ENCODE results near the gene ALDH16A1. TPM values are rescaled to one million over a fixed set of nuclear protein-coding genes. Genes with fewer than 3 reads are reported as not detected.

ALDH16A1 gene
- total and polyA plus RNA-seq, 10 donors, result 38.7 to 99.9 (median 49.9) TPM

GRCh38 chr19:49503582-49503962, 50.5 kb downstream of the ALDH16A1 start:
- WGBS, 5 donors, result 86 to 94% (median 87%) methylated on average over 9 of the region's 9 CpGs
- H3K9me3 ChIP-seq, result no peaks in the 10 kb centered on the region
- intact Hi-C loops (cut with DNase I; ENCODE audit: low total_unique reads), result loop anchor here (2.0 kb wide), 1 partner anchor 43 kb away; no protein-coding TSS in a partner anchor
- no peak overlapping the region for H3K27ac ChIP-seq
- H3K36me3 ChIP-seq, result peaks cover 0 to 17% (median 14%) of the 10 kb centered on the region in 6 donors
- H3K4me1 ChIP-seq, result peaks cover 24 to 68% (median 53%) of the 10 kb centered on the region in 6 donors
- no peak for DNase-seq
- no peaks in the 10 kb centered on the region for H3K27me3 ChIP-seq (replicated peaks in 1 of 7)
- TF ChIP-seq, protein P1, sequence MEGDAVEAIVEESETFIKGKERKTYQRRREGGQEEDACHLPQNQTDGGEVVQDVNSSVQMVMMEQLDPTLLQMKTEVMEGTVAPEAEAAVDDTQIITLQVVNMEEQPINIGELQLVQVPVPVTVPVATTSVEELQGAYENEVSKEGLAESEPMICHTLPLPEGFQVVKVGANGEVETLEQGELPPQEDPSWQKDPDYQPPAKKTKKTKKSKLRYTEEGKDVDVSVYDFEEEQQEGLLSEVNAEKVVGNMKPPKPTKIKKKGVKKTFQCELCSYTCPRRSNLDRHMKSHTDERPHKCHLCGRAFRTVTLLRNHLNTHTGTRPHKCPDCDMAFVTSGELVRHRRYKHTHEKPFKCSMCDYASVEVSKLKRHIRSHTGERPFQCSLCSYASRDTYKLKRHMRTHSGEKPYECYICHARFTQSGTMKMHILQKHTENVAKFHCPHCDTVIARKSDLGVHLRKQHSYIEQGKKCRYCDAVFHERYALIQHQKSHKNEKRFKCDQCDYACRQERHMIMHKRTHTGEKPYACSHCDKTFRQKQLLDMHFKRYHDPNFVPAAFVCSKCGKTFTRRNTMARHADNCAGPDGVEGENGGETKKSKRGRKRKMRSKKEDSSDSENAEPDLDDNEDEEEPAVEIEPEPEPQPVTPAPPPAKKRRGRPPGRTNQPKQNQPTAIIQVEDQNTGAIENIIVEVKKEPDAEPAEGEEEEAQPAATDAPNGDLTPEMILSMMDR (IDR thresholded peaks at IDR 0.05 in 8 of 11, conservative IDR thresholded peaks at IDR 0.05 in 3 of 11), result no peak
- TF ChIP-seq POLR2AphosphoS5 (IDR thresholded peaks at IDR 0.05) (no peak), POLR2A (IDR thresholded peaks at IDR 0.05) (no peak)
- H3K4me3 ChIP-seq, result no peak overlapping the region

DNA sequence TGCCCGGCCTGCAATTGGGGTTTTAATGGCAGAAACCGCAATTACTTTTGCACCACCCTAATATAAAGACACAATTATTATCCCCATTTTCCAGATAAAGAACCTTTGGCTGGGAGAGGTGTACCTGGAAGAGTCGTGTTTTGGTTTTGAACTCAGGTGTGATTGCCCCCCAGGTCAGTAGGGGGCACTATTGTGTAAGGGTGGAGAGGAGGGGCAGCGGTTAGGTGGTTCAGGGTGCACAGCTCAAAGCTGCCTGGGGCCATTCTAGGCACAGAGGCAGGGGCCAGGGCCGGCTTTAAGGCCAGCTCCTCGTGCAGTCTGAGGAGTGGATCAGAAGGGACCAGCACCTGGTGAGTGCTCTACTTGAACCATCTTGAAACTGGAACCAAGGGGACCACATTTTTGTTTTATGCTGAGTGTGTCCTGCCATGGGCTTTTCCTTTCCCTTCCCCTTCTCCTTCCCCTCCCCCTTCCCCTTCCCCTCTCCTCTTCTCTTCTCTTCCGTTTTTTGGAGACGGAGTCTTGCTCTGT, 53.6 kb downstream of the ALDH16A1 start:
- H3K27me3 ChIP-seq (replicated peaks in 1 of 7), result no peaks in the 10 kb centered on the region
- peaks cover 5 to 58% (median 33%) of the 10 kb centered on the region in 6 donors for H3K4me1 ChIP-seq
- peak overlapping the region in 1 of 8 donors; percentile 42 for H3K27ac ChIP-seq
- peak in 2 of 3 donors; percentile 16 to 28 for TF ChIP-seq POLR2AphosphoS5 (IDR thresholded peaks at IDR 0.05)
- TF ChIP-seq, protein P1 (IDR thresholded peaks at IDR 0.05 in 8 of 11, conservative IDR thresholded peaks at IDR 0.05 in 3 of 11), result peak; percentile 72 to 96 (median 89)
- no peak for TF ChIP-seq POLR2A (IDR thresholded peaks at IDR 0.05)
- H3K9me3 ChIP-seq, result no peaks in the 10 kb centered on the region
- no peak overlapping the region for H3K4me3 ChIP-seq
- WGBS, 5 donors, result 11 to 26% (median 18%) methylated on average over 8 of the region's 8 CpGs
- intact Hi-C loops (cut with DNase I; ENCODE audit: low total_unique reads), result loop anchor here (5.0 kb wide), 1 partner anchor 61 kb away; no protein-coding TSS in a partner anchor
- DNase-seq, result peak; percentile 87
- H3K36me3 ChIP-seq, result no peaks in the 10 kb centered on the region

- Histone ChIP-seq H3K4me3 (no peak overlapping the region), H3K27ac (no peak overlapping the region), H3K9me3 (no peaks in the 10 kb centered on the region), H3K4me1 (peaks cover 15 to 57% (median 31%) of the 10 kb centered on the region in 6 donors), H3K27me3 (replicated peaks in 1 of 7) (no peaks in the 10 kb centered on the region), H3K36me3 (no peaks in the 10 kb centered on the region)
- 78 to 88% (median 83%) methylated on average over 12 of the region's 12 CpGs for WGBS, 5 donors
- TF ChIP-seq POLR2AphosphoS5 (IDR thresholded peaks at IDR 0.05), result no peak
- no peak for TF ChIP-seq POLR2A (IDR thresholded peaks at IDR 0.05)
- TF ChIP-seq, protein P1 (IDR thresholded peaks at IDR 0.05 in 8 of 11, conservative IDR thresholded peaks at IDR 0.05 in 3 of 11), result no peak
- DNase-seq, result no peak
- intact Hi-C loops (cut with DNase I; ENCODE audit: low total_unique reads), result loop anchor here (5.0 kb wide), 1 partner anchor 59 kb away; no protein-coding TSS in a partner anchor
Measured at GRCh38 chr19:49507803-49508494, 54.9 kb downstream of the ALDH16A1 start.
